GM12878 (cell line): ENCODE data around the gene METRN. TPM values are rescaled to one million over a fixed set of nuclear protein-coding genes. Genes with fewer than 3 reads are reported as not detected.

ENCODE experiments used
- ATAC-seq: fragments of 200-7000 bp; cut with Tn5 transposase; 3 replicates; pipeline ENCODE4 v1.9.1; 2020; ENCODE audit warnings: mild to moderate bottlenecking, moderate library complexity
- BruUV-seq: library from RNA; stranded (reverse); fragments of 400-500 nt; replicated peaks from 2 replicates; lab custom pipeline; 2021; lab: Mats Ljungman, UMichigan
- CTCF ChIA-PET: fragments of 300-600 bp; sonication (Branson Sonifier 250); formaldehyde crosslinking; extraction: SDS; loops from one replicate; lab custom pipeline; 2021; ENCODE audit warnings: inconsistent platforms; lab: Yijun Ruan, JAX
- POLR2A ChIA-PET: fragments of 350-600 bp; formaldehyde crosslinking; extraction: SDS; loops from one replicate; lab custom pipeline; 2021; ENCODE audit warnings: inconsistent platforms; lab: Charles Lee
- RAD21 ChIA-PET: fragments of 300-600 bp; sonication (Branson Sonifier 250); formaldehyde crosslinking; loops from one replicate; lab custom pipeline; 2023; ENCODE audit warnings: antibody characterized with exemption; ENCODE audit not compliant: unreplicated experiment; lab: Charles Lee
- SMC1A ChIA-PET: fragments of 300-600 bp; sonication (Branson Sonifier 250); formaldehyde crosslinking; loops from one replicate; lab custom pipeline; 2023; ENCODE audit not compliant: unreplicated experiment, uncharacterized antibody; lab: Charles Lee
- DNase-seq: peaks from one replicate; pipeline ENCODE4 v3.0.0-alpha.2; 2011; ENCODE audit warnings: low read depth, low spot score
- FAIRE-seq: peaks from 3 replicates; lab custom pipeline; 2011; peaks lifted over from hg19 to GRCh38; lab: Jason Lieb, UNC
- H2AFZ ChIP-seq: 2 replicates; pipeline ENCODE4 v1.6.0; 2011; ENCODE audit warnings: low read depth, low read length, control low read depth; ENCODE audit not compliant: control insufficient read depth
- H3K27ac ChIP-seq: 2 replicates; pipeline ENCODE4 v1.5.1; 2011; ENCODE audit warnings: control low read depth; ENCODE audit not compliant: control insufficient read depth, insufficient read depth
- H3K27me3 ChIP-seq, 2 experiments: replicated peaks in 1 of 2; 2 replicates each; pipeline versions ENCODE4 v1.6.0 to v1.6.1; 2011; ENCODE audit warnings: low read length in 1 of 2; ENCODE audit not compliant: control insufficient read depth in 2 of 2, insufficient read depth in 2 of 2
- H3K36me3 ChIP-seq, 2 experiments: 2 replicates each; pipeline ENCODE4 v1.5.1; 2011; ENCODE audit warnings: low read length in 1 of 2; ENCODE audit not compliant: control insufficient read depth in 2 of 2, insufficient read depth in 2 of 2
- H3K4me1 ChIP-seq: 2 replicates; pipeline ENCODE4 v1.6.1; 2011; ENCODE audit warnings: mild to moderate bottlenecking, low read length, moderate library complexity, mixed read lengths; ENCODE audit not compliant: control insufficient read depth, insufficient read depth
- H3K4me2 ChIP-seq: 2 replicates; pipeline ENCODE4 v1.6.0; 2011; ENCODE audit warnings: control low read depth; ENCODE audit not compliant: control insufficient read depth, insufficient read depth
- H3K4me3 ChIP-seq: fragments of 200-600 bp; sonication (generic); 2 replicates; pipeline ENCODE4 v1.5.1; 2016
- H3K79me2 ChIP-seq: 2 replicates; pipeline ENCODE4 v1.6.0; 2011; ENCODE audit warnings: low read length; ENCODE audit not compliant: control insufficient read depth, insufficient read depth
- H3K9ac ChIP-seq: 2 replicates; pipeline ENCODE4 v1.8.0; 2011; ENCODE audit warnings: low read length, control low read depth, mixed read lengths; ENCODE audit not compliant: control insufficient read depth, insufficient read depth
- H3K9me3 ChIP-seq: replicated peaks from 3 replicates; pipeline ENCODE4 v1.5.1; 2011; ENCODE audit warnings: mild to moderate bottlenecking, low read length; ENCODE audit not compliant: control insufficient read depth, insufficient read depth
- H4K20me1 ChIP-seq: 2 replicates; pipeline ENCODE4 v1.6.0; 2011; ENCODE audit not compliant: control insufficient read depth, insufficient read depth
- REST ChIP-seq: IDR thresholded peaks from 2 replicates; pipeline ENCODE4 v1.6.1; 2012; ENCODE audit warnings: mild to moderate bottlenecking, low read depth, low read length
- SKIL ChIP-seq: fragments of 450-650 bp; IDR thresholded peaks from 2 replicates; pipeline ENCODE4 v1.6.1; 2017; ENCODE audit warnings: mild to moderate bottlenecking, low read depth, inconsistent platforms; ENCODE audit not compliant: poor library complexity, severe bottlenecking
- SUZ12 ChIP-seq: fragments of 200-600 bp; sonication (generic); IDR thresholded peaks from one replicate; pipeline ENCODE4 v1.6.1; 2018; ENCODE audit warnings: antibody characterized with exemption, mild to moderate bottlenecking; ENCODE audit not compliant: unreplicated experiment
- WGBS: methylation state at CpG from one replicate; pipeline ENCODE4 v1.1.6; 2016; ENCODE audit warnings: low lambda C conversion rate; ENCODE audit not compliant: insufficient replicate concordance, insufficient coverage; ENCODE audit errors: missing lambda C conversion rate; 5-methylcytosine and 5-hydroxymethylcytosine counted together
- in situ Hi-C: fragments of 300-500 bp; cut with MboI; formaldehyde crosslinking; loops from 9 replicates; pipeline ENCODE4 v1.14.3; 2018; ENCODE audit warnings: mixed read lengths
- intact Hi-C: fragments of 100-400 bp; cut with micrococcal nuclease; formaldehyde crosslinking; loops from one replicate; pipeline ENCODE4 v1.14.2; 2022; ENCODE audit not compliant: unreplicated experiment
- polyA plus RNA-seq, 11 experiments: library from polyadenylated mRNA; depleted of rRNA in 4 of 11; unstranded in 6 of 11; stranded (reverse) in 5 of 11; fragments of >200 nt; fragmentation: Nextera tagmentation in 4 of 11; fragmentation: Illumina TruSeq in 1 of 11; extraction: Ambion mirVana in 4 of 11; extraction: Trizol in 1 of 11; gene quantifications; 1 replicate in 1 of 11; 2 replicates in 10 of 11; pipeline versions ENCODE4 v1.2.1 to v1.2.3, GENCODE V29; 2011 to 2016; ENCODE audit warnings: inconsistent platforms in 2 of 11, missing spikeins in 2 of 11, low read depth in 1 of 11
- total RNA-seq, 4 experiments: library from RNA; depleted of rRNA in 3 of 4; stranded (reverse); fragments of >200 nt in 3 of 4; fragmentation: Illumina TruSeq in 1 of 4; extraction: Trizol in 1 of 4; gene quantifications; 2 replicates each; pipeline versions ENCODE4 v1.2.1 to v1.2.3, GENCODE V29; 2013 to 2021

METRN gene
- total and polyA plus RNA-seq, 10 of the 15 experiments (the other 5 are each of a cell fraction or from before 2014, with no cell fraction given): 0.11 to 12.8 (median 1.1) TPM; not detected in 1

GRCh38 chr16:700684-701584 lies 14.0 kb upstream of the METRN start:
- FAIRE-seq (no peak), ATAC-seq (peak; percentile 72), DNase-seq (no peak)
- no peaks in the 10 kb centered on the region for H4K20me1 ChIP-seq
- RAD21 ChIA-PET: no interaction called here
- H3K4me3 ChIP-seq: no peak overlapping the region
- H3K4me2 ChIP-seq: no peak overlapping the region
- intact Hi-C loops: no loop called here
- BruUV-seq: no TSS peak
- SMC1A ChIA-PET: no interaction called here
- no peak overlapping the region for H3K27ac ChIP-seq
- no peak for TF ChIP-seq SKIL
- TF ChIP-seq SUZ12: peak; percentile 38
- peak; percentile 96 for TF ChIP-seq REST
- H2AFZ ChIP-seq: no peak overlapping the region
- POLR2A ChIA-PET: no interaction called here
- H3K9ac ChIP-seq: no peak overlapping the region
- in situ Hi-C loops: no loop called here
- H3K27me3 ChIP-seq: peaks cover 0 to 11% of the 10 kb centered on the region in 2 experiments; a peak in 2 of 4 replicates
- H3K36me3 ChIP-seq: no peaks in the 10 kb centered on the region
- H3K9me3 ChIP-seq: no peaks in the 10 kb centered on the region
- CTCF ChIA-PET: no interaction called here
- 6% methylated on average over 48 of the region's 76 CpGs for WGBS
- H3K4me1 ChIP-seq: peaks cover under 1% of the 10 kb centered on the region; the same call in 1 of the 2 replicates
- no peaks in the 10 kb centered on the region for H3K79me2 ChIP-seq
